ENCODE data around the gene GRIN2D.

DNA sequence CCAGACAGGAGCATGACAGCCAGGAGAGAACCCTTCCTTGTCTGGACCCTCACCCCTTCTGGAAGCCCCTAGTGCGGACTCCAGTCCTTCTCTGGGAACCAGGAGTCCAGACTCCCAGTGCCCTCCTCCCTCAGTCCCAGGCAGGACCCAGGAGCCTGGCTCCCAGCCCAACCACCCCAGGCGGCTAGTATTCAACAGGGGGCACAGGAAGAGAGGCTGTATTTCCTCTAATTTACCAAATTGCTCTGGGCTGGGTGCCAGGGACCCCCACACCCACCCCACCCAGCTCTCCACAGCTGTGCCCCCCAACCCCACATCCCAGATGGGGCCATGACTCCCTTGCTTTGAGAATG lies 3.3 kb downstream of the GRIN2D start:
- TF ChIP-seq, protein P1, sequence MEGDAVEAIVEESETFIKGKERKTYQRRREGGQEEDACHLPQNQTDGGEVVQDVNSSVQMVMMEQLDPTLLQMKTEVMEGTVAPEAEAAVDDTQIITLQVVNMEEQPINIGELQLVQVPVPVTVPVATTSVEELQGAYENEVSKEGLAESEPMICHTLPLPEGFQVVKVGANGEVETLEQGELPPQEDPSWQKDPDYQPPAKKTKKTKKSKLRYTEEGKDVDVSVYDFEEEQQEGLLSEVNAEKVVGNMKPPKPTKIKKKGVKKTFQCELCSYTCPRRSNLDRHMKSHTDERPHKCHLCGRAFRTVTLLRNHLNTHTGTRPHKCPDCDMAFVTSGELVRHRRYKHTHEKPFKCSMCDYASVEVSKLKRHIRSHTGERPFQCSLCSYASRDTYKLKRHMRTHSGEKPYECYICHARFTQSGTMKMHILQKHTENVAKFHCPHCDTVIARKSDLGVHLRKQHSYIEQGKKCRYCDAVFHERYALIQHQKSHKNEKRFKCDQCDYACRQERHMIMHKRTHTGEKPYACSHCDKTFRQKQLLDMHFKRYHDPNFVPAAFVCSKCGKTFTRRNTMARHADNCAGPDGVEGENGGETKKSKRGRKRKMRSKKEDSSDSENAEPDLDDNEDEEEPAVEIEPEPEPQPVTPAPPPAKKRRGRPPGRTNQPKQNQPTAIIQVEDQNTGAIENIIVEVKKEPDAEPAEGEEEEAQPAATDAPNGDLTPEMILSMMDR (IDR thresholded peaks at IDR 0.05; ENCODE audit: low read length), result no peak
- TF ChIP-seq EZH2 (IDR thresholded peaks at IDR 0.05; ENCODE audit: borderline replicate concordance, low read length), result no peak
